Measurements from ENCODE around the gene EPM2A. TPM values are rescaled to one million over a fixed set of nuclear protein-coding genes. Genes with fewer than 3 reads are reported as not detected.

The EPM2A gene
- total and polyA plus RNA-seq, 10 of the 15 experiments (the other 5 are each of a cell fraction or from before 2014, with no cell fraction given) = 3.4 to 13.0 (median 7.9) TPM

- CTCF ChIA-PET = interaction anchor here (1.6 kb wide), 1 partner anchor 26 kb away, joined by 5 read pairs; no protein-coding TSS in a partner anchor
- in situ Hi-C loops (cut with MboI) (no loop called here), intact Hi-C loops (cut with micrococcal nuclease; ENCODE audit: unreplicated experiment) (no loop called here)
- H3K36me3 ChIP-seq (ENCODE audit: control insufficient read depth in 2 of 2, insufficient read depth in 2 of 2, low read length in 1 of 2) = no peaks in the 10 kb centered on the region
- FAIRE-seq (no peak), ATAC-seq (no peak), DNase-seq (ENCODE audit: low read depth, low spot score) (no peak)
- no peak overlapping the region for H2AFZ ChIP-seq (ENCODE audit: control insufficient read depth, low read depth, low read length)
- 40% methylated on average over 2 of the region's 2 CpGs for WGBS (ENCODE audit: insufficient coverage, insufficient replicate concordance, low lambda C conversion rate, missing lambda C conversion rate)
- no peak overlapping the region for H3K4me3 ChIP-seq
- TF ChIP-seq TARDBP (IDR thresholded peaks at IDR 0.05; ENCODE audit: borderline replicate concordance) = no peak
- TF ChIP-seq ZNF24 (IDR thresholded peaks at IDR 0.05) = no peak
- no peak for TF ChIP-seq MEF2B (IDR thresholded peaks at IDR 0.05; ENCODE audit: partially characterized antibody, poor library complexity, severe bottlenecking)
- TF ChIP-seq MXI1 (IDR thresholded peaks at IDR 0.05; ENCODE audit: low read depth, low read length) = no peak
- TF ChIP-seq HDGF (IDR thresholded peaks at IDR 0.05) = no peak
- TF ChIP-seq CHD1 (IDR thresholded peaks at IDR 0.05; ENCODE audit: low read depth, low read length) = no peak
- TF ChIP-seq REST (IDR thresholded peaks at IDR 0.05; ENCODE audit: low read depth, low read length) = no peak
- no peak for TF ChIP-seq TCF7 (IDR thresholded peaks at IDR 0.05; ENCODE audit: borderline replicate concordance)
- peaks cover 14% of the 10 kb centered on the region; the same call in 2 of the 3 replicates for H3K9me3 ChIP-seq (replicated peaks; ENCODE audit: control insufficient read depth, insufficient read depth, low read length)
- peaks cover 9% of the 10 kb centered on the region for H3K79me2 ChIP-seq (ENCODE audit: control insufficient read depth, insufficient read depth, low read length)
- SMC1A ChIA-PET (ENCODE audit: uncharacterized antibody, unreplicated experiment) = no interaction called here
- H4K20me1 ChIP-seq (ENCODE audit: control insufficient read depth, insufficient read depth) = no peaks in the 10 kb centered on the region
- H3K27ac ChIP-seq (ENCODE audit: control insufficient read depth, insufficient read depth) = no peak overlapping the region
- H3K27me3 ChIP-seq (replicated peaks in 1 of 2; ENCODE audit: control insufficient read depth in 2 of 2, insufficient read depth in 2 of 2, low read length in 1 of 2) = no peaks in the 10 kb centered on the region
- RAD21 ChIA-PET (ENCODE audit: unreplicated experiment) = no interaction called here
- H3K9ac ChIP-seq (ENCODE audit: control insufficient read depth, insufficient read depth, low read length) = no peak overlapping the region
- no peaks in the 10 kb centered on the region; the same call in 1 of the 2 replicates for H3K4me1 ChIP-seq (ENCODE audit: control insufficient read depth, insufficient read depth, low read length)
- POLR2A ChIA-PET = no interaction called here
- BruUV-seq (replicated peaks) = no TSS peak
- no peak overlapping the region for H3K4me2 ChIP-seq (ENCODE audit: control insufficient read depth, insufficient read depth)
Measured at GRCh38 chr6:145729887-145730286, 5.4 kb downstream of the EPM2A start.
